ENCODE measurements around the gene PPP1R2. TPM values are rescaled to one million over a fixed set of nuclear protein-coding genes. Genes with fewer than 3 reads are reported as not detected.
"Not testable (repeated sequence)": the region's sequence is repeated elsewhere in the genome, so short reads cannot be mapped to it uniquely, and the experiment has no call there.

The PPP1R2 gene
- 112 and 255 TPM in 2 replicates for total RNA-seq

GRCh38 chr3:195542698-195543499 is at the start of gene PPP1R2:
PPP1R2 (minus strand) TSS chr3:195543325; CDS start chr3:195543025, 300 bp downstream.
- peak; percentile 69 to 91 for DNase-seq (ENCODE audit: low read depth in 2 of 2)

GRCh38 chr3:195591852-195592251 is 48.7 kb upstream of the PPP1R2 start:
- no peak for DNase-seq (ENCODE audit: low read depth in 2 of 2)

GRCh38 chr3:195591220-195591619 is 48.1 kb upstream of the PPP1R2 start:
- DNase-seq (ENCODE audit: low read depth in 2 of 2): no peak

GRCh38 chr3:195590381-195590780 is 47.3 kb upstream of the PPP1R2 start:
- not testable (repeated sequence) for DNase-seq (ENCODE audit: low read depth in 2 of 2)

- DNase-seq (ENCODE audit: low read depth in 2 of 2): not testable (repeated sequence)
Observed at GRCh38 chr3:195589796-195590195, 46.7 kb upstream of the PPP1R2 start.

GRCh38 chr3:195587824-195588223 is 44.7 kb upstream of the PPP1R2 start:
- peak; percentile 55 to 69 for DNase-seq (ENCODE audit: low read depth in 2 of 2)

GRCh38 chr3:195587406-195587805 is 44.3 kb upstream of the PPP1R2 start:
- DNase-seq (ENCODE audit: low read depth in 2 of 2): peak; percentile 39 to 72

- DNase-seq (ENCODE audit: low read depth in 2 of 2): no peak
Observed at GRCh38 chr3:195584543-195584870, 41.4 kb upstream of the PPP1R2 start.

- DNase-seq (ENCODE audit: low read depth in 2 of 2): peak; percentile 42 to 67
Observed at GRCh38 chr3:195583831-195584542, 40.9 kb upstream of the PPP1R2 start, which contains the start of gene APOD. APOD (minus strand) TSS chr3:195583940; CDS start chr3:195579461, 4,479 bp downstream.

- no peak for DNase-seq (ENCODE audit: low read depth in 2 of 2)
Observed at GRCh38 chr3:195582947-195583346, 39.8 kb upstream of the PPP1R2 start.

GRCh38 chr3:195580744-195581443 is 37.8 kb upstream of the PPP1R2 start:
- DNase-seq (ENCODE audit: low read depth in 2 of 2): no peak

- no peak for DNase-seq (ENCODE audit: low read depth in 2 of 2)
Observed at GRCh38 chr3:195579281-195579680, 36.2 kb upstream of the PPP1R2 start.

- DNase-seq (ENCODE audit: low read depth in 2 of 2): no peak
Observed at GRCh38 chr3:195578565-195578964, 35.4 kb upstream of the PPP1R2 start.

- DNase-seq (ENCODE audit: low read depth in 2 of 2): no peak
Observed at GRCh38 chr3:195577645-195578177, 34.6 kb upstream of the PPP1R2 start.

GRCh38 chr3:195574497-195575304 is 31.6 kb upstream of the PPP1R2 start:
- no peak for DNase-seq (ENCODE audit: low read depth in 2 of 2)

- no peak for DNase-seq (ENCODE audit: low read depth in 2 of 2)
Observed at GRCh38 chr3:195573611-195574496, 30.7 kb upstream of the PPP1R2 start.

GRCh38 chr3:195571361-195571760 is 28.2 kb upstream of the PPP1R2 start:
- no peak for DNase-seq (ENCODE audit: low read depth in 2 of 2)

GRCh38 chr3:195570912-195571311 is 27.8 kb upstream of the PPP1R2 start:
- no peak for DNase-seq (ENCODE audit: low read depth in 2 of 2)

GRCh38 chr3:195570344-195570743 is 27.2 kb upstream of the PPP1R2 start:
- no peak for DNase-seq (ENCODE audit: low read depth in 2 of 2)

GRCh38 chr3:195568630-195569029 is 25.5 kb upstream of the PPP1R2 start:
- no peak for DNase-seq (ENCODE audit: low read depth in 2 of 2)

Data from dermis microvascular lymphatic vessel endothelial cell (primary cell).